Measurements from ENCODE around the gene KRIT1.
"Not testable (repeated sequence)": the region's sequence is repeated elsewhere in the genome, so short reads cannot be mapped to it uniquely, and the experiment has no call there.

The KRIT1 gene

GRCh38 chr7:92246360-92247101 is 817 bp upstream of the KRIT1 start:
- DNase-seq = peak; percentile 52

DNA sequence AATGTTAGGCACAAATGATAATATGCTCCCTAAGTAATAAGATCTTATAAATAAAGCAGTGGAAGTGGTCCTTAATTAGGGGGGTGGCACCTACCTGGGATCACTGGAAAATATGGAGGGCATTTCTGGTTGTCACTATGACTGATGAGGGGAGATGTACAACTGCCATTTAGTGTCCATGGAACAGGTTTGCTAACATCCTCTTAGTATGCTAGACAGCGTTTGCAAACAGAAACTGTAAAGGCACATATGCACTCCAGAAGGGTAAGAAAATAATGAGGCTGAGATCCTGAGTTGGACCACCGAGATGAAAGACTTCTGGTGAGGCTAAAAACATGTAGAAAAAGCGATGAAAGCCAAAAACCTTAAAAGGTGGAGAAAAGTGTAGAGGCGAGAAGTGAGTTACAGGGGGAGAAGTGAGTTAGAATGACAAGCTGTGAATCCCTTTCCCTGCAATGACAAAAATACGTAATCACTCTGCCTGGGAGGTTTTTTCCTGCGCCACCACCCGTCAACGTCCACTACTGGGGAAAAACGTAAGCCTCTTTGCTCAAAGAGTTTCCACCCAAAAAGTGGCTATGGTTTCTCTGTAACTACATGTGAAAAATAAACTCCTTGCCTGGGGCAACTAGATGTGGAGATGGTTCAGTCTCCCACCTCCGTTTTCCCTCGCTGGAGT is 767 bp downstream of the KRIT1 start:
- DNase-seq = no peak

DNA sequence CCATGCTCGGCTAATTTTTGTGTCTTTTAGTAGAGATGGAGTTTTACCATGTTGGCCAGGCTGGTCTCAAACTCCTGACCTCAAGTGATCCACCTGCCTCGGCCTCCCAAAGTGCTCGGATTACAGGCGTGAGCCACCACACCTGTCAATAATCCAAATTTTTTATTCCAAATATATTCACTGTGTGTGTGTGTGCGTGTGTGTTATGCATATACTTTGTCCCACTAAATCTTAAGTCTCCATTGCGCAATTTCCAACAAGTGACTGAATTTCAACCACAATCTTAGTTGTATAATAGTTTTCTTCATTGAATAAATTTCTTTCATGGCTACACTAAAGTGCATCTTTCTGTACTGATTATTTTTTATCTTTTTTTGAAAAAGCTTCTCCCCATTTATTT is 2.7 kb downstream of the KRIT1 start:
- no peak for DNase-seq

DNA sequence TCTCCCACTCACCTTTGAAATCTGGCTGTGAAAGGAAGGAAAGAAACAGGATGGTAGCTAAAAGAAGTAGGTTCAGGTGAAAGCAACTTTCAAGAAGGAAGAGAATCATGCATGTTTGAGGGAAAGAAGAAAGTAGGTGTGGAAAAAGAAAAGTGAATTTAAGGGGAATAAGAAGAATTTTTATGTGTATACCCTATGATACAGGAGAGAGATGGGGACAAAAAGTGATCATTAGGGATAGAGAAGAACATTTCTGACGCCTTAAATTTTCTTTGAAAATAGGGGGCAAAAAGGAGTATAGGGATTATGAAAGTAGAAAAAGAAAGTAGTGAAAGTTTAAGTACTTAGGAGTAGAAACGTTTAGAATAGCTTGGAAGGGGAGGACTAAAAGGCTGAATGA is 15.2 kb downstream of the KRIT1 start:
- no peak for DNase-seq

DNA sequence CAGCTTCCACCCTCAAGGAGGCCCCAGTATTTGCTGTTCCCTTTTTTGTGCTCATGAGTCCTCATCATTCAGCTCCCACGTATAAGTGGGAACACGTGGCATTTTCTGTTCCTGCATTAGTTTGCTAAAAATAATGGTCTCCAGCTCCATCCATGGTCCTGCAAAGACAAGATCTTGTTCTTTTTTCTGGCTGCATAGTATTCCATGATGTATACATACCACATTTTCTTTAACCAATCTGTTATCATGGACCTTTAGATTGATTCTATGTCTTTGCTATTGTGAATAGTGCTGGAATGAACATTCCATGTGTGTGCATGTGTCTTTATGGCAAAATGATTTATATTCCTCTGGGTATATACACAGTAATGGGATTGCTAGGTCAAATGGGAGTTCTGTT is 17.0 kb downstream of the KRIT1 start:
- DNase-seq = no peak

- no peak for DNase-seq
These were observed 17.6 kb downstream of the KRIT1 start for GRCh38 chr7:92228100-92228499.

GRCh38 chr7:92226981-92227380 is 18.7 kb downstream of the KRIT1 start:
- no peak for DNase-seq

DNA sequence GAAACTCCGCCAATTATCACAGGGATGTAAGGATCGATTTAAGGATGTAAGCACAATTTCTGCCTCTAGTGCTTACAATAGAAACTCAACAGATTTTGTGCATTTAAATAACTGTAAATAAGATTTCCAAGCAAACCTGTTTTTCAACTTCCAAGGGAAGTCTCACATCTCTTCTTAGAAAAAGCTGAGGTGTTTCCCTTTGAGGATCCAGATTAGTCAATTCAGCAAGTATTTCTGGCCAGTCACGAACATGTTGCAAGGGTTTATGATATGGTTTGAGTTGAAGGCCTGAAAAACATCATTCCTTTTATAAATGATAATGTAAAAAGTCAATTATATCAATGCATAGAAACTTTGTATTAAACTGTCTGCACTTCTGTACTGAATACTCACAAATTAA is 23.9 kb downstream of the KRIT1 start:
- no peak for DNase-seq

GRCh38 chr7:92206672-92207071 is 39.0 kb downstream of the KRIT1 start:
- DNase-seq = no peak

DNA sequence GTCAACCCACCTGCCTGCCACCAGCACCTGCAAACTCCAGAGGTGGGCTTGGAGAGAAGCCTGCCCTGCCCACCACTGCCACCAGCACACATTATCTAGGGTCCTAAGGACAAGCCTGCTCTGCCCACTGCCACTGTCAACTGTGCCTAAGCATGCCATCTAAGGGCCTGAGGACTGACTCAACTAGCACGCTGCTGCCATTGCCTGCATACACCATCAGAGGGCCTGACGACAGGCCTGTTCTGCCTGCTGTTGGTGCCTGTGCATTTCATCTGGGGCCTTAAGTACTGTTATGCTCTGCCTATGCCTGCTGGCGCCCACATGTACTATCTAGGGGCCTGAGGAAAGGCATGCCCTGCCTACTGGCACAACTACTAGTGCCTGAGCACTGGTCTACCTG is 39.7 kb downstream of the KRIT1 start:
- no peak for DNase-seq

DNA sequence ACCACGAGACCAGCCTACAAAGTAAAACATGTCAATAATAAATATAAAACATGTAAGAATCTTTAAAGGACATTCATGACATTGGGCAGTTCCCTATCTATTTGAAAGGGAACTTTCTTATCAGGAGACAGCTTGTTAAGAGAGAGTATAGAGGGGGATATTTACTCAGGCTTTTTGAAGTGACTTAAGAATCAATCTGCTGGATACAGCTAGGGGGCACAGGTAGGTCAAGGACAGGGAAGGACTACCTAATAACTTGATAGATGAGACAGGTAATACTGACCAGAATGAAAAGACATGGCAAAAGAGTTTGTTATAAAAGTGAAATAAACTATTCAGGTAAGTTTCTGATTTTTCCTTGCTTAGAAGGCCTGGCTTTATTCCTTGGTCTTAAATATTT is 44.9 kb downstream of the KRIT1 start:
- DNase-seq = no peak

- DNase-seq = no peak
These were observed 53.4 kb downstream of the KRIT1 start for GRCh38 chr7:92192326-92192725.

- not testable (repeated sequence) for DNase-seq
These were observed 56.5 kb downstream of the KRIT1 start for GRCh38 chr7:92189246-92189645.

GRCh38 chr7:92184294-92184693 is 61.4 kb downstream of the KRIT1 start:
- DNase-seq = not testable (repeated sequence)

- no peak for DNase-seq
These were observed 66.5 kb downstream of the KRIT1 start, which contains the start of gene LRRD1 for GRCh38 chr7:92178928-92179924. TSS of gene LRRD1 (minus strand) at chr7:92179142. CDS start at chr7:92165202, 13,940 bp downstream.

DNA sequence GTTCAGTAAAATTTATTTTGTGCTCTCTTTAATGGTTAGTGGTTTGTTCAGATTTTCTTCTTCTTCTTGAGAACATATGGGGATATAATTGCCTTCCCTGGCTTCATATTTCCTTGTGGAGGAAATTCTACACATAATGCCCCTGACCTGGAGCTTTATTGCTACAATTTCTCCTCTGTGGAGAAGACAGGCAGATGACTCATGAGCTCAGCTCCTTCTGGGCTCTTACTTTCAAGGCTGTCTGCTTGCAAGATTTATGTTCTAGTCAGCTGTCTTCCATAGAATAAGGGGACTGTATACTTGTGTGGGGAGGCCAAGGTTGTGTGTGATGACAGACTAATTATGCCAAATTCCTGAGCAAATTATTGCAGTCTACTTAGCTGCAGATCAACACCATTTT is 68.4 kb downstream of the KRIT1 start:
- DNase-seq = peak; percentile 49

- not testable (repeated sequence) for DNase-seq
These were observed 76.2 kb downstream of the KRIT1 start for GRCh38 chr7:92169529-92169928.

GRCh38 chr7:92161271-92161670 is 84.4 kb downstream of the KRIT1 start:
- no peak for DNase-seq

DNA sequence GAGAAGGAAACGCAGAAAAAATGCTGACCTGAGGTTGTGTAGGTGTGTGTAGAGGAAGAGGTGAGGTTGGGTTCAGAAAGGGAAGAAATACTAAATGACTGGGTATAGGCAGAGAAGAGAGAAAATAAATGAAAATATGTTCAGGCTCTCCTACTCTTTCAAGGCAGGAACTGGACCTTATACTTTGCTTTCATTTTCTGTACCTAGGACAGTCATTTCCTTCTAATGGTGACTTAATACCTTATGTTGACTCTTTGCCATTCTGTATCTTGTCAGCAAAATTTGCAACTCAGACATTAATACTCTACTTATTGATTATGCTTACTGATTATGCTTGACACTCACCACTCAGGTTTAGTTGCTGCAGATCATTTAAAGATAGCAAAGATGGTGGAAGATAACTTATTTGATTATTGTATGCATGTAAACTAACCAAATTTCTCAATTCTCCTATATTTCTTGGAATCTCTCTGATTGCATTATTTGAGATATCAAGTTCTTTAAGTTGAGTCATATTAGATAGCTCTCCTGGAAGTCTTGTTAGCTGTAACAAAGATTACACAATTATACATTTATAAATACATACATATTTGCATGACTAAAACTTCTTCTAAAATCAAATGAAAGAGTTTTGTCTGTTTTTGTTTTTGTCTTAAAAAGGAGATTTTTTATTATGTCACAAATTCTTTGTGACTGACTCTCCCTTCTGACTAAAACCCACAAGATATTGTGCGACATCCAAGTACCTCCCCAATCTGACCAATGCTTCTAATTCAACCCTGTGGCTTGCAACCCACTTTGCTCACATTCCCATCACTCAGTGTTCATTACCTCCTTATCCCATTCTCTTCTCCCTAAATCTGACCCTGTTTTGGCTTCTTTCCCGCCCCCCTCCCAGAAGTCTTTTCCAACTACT is 86.8 kb downstream of the KRIT1 start:
- no peak for DNase-seq

DNA sequence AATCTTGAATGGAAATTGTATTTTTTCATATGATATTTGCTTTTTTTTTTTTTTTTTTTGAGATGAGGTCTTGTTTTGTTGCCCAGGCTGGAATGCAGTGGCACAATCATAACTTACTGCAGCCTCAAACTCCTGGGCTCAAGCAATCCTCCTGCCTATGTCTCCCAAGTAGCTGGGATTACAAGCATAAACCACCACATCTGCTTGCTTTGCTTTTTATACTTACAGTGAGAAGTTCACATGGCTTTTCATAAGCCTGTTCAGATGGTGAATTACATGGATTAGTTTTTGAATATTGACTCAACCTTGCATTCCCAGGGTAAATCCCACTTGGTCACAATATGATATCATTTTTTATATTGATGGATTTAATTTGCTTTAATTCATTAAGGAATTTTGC is 88.7 kb downstream of the KRIT1 start:
- DNase-seq = no peak

DNA sequence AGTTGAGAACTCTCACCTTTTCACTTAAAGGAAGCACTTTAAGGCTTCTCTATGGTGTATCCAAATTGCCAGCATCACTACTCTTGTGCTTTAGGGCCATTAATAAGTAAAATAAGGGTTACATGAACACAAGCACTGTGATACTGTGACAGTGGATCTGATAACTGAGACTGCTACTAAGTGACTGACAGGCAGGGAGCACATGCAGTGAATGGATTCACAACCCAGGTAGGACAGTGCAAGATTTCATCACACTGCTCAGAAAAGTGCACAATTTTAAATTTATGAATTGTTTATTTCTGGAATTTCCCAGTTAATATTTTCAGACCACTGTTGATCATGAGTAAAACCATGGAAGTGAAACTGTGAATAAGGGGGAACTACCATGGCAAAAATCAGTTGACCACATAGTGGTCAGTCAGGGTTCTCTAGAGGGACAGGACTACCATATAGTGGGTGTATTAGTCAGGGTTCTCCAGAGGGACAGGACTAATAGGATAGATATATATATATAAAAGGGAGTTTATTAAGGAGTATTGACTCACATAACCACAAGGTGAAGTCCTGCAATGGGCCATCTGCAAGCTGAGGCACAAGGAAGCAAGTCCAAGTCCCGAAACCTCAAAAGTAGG is 90.5 kb downstream of the KRIT1 start:
- DNase-seq = no peak

Measured in NCI-H2171 treated with DMSO at 0.1 percent for 48 hours (cell line).